GM06990 (cell line): ENCODE measurements around the gene PSMA1.

Experiments used
- DNase-seq: peaks from one replicate; pipeline ENCODE4 v3.0.0-alpha.2; 2011; ENCODE audit not compliant: insufficient read length; ENCODE audit errors: extremely low read depth
- H3K27me3 ChIP-seq: replicated peaks from 2 replicates; pipeline ENCODE4 v1.6.0; 2011; ENCODE audit warnings: low read length; ENCODE audit not compliant: control insufficient read depth, insufficient read depth
- H3K36me3 ChIP-seq: 2 replicates; pipeline ENCODE4 v1.5.1; 2011; ENCODE audit warnings: low read length; ENCODE audit not compliant: control insufficient read depth, insufficient read depth
- H3K4me3 ChIP-seq: replicated peaks from 2 replicates; pipeline ENCODE4 v1.5.1; 2011; ENCODE audit warnings: low read depth, mild to moderate bottlenecking, control low read depth, low read length
- TF ChIP-seq, protein P1 (sequence below): IDR thresholded peaks from 2 replicates; pipeline ENCODE4 v1.5.1; 2011; ENCODE audit warnings: low read length, control low read depth, mild to moderate bottlenecking, inconsistent platforms; ENCODE audit not compliant: insufficient read depth, poor library complexity, severe bottlenecking

Gene PSMA1

DNA sequence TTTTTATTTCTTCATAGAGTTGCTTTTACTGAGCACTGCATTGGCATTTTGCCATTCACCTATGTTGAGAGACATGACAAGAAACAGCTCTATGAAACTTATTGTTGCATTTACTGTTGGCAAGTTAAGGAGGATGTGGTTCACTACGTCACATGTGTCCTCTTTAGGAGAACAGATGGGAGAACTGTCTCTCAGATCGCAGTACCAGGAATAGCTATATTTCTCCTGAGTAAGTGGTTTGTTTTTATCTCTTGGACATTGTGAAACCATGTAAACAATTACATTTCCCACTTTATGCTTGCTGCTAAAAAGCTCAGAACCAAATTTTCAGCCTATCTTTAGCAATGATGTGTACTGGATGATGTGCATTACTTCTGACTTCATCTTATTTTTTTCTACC lies 34.8 kb upstream of the PSMA1 start:
- no peak overlapping the region for H3K4me3 ChIP-seq
- H3K27me3 ChIP-seq, result no peaks in the 10 kb centered on the region
- TF ChIP-seq, protein P1, sequence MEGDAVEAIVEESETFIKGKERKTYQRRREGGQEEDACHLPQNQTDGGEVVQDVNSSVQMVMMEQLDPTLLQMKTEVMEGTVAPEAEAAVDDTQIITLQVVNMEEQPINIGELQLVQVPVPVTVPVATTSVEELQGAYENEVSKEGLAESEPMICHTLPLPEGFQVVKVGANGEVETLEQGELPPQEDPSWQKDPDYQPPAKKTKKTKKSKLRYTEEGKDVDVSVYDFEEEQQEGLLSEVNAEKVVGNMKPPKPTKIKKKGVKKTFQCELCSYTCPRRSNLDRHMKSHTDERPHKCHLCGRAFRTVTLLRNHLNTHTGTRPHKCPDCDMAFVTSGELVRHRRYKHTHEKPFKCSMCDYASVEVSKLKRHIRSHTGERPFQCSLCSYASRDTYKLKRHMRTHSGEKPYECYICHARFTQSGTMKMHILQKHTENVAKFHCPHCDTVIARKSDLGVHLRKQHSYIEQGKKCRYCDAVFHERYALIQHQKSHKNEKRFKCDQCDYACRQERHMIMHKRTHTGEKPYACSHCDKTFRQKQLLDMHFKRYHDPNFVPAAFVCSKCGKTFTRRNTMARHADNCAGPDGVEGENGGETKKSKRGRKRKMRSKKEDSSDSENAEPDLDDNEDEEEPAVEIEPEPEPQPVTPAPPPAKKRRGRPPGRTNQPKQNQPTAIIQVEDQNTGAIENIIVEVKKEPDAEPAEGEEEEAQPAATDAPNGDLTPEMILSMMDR, result no peak
- no peak for DNase-seq
- H3K36me3 ChIP-seq, result no peaks in the 10 kb centered on the region

DNA sequence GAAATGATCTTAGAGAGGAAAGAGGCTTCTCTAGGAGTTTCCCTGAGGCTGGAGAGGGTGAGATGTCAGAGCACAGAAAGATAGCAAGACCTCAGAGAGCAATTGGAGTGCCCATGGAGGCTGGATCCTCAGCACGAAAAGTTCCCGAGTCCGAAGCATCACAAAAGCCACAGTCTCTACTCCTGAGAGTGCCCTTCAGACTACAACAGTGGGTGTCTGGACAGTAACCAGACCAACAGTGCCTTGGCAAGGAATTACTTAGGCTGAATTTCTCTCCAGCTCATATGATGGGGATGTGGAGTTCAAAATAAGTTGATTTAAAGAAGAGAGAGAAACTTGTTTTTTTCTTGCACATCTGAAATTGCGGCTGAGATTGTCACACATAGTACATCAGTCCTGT lies 31.9 kb upstream of the PSMA1 start:
- Histone ChIP-seq H3K27me3 (no peaks in the 10 kb centered on the region), H3K36me3 (no peaks in the 10 kb centered on the region), H3K4me3 (no peak overlapping the region)
- DNase-seq, result no peak
- TF ChIP-seq, protein P1, result no peak

DNA sequence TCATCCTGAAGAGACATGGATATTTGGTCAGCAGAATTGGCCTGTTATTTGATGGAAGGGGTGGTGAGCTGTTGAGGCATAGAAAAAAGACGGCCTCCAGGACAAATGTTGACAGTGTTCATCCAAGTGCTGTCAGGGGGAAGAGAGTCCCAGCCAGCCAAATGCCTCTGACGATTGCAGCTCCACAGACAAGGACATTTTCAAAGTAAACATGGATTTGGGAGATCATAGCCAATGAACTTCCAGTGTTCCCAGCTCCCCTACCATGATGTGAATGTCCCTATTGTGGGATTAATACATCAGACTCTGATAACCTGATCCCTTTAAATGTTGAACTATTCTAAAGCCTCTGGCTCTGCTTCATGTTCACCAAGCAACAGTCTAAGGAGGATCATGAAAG lies 31.2 kb upstream of the PSMA1 start:
- Histone ChIP-seq H3K36me3 (no peaks in the 10 kb centered on the region), H3K4me3 (no peak overlapping the region), H3K27me3 (no peaks in the 10 kb centered on the region)
- TF ChIP-seq, protein P1, result no peak
- DNase-seq, result no peak

DNA sequence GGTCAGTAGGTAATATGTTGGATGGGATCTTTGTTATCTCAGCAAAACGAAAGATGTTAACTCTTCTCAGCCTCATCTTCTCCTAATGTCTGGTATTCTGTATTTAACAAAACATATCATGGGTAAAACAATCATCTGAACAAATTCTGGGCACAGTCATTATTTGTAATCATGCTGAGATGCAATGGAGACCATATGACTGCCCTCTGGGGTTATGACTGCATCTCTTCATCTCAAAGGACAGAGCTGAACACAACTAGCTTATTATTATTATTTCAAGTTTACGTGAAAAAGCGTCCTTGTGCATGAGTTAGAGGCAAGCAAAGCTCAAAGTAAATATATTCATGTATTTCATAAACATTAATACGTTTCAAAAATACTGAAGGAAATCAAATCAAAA lies 29.7 kb upstream of the PSMA1 start:
- no peak for DNase-seq
- TF ChIP-seq, protein P1, result no peak
- no peak overlapping the region for H3K4me3 ChIP-seq

DNA sequence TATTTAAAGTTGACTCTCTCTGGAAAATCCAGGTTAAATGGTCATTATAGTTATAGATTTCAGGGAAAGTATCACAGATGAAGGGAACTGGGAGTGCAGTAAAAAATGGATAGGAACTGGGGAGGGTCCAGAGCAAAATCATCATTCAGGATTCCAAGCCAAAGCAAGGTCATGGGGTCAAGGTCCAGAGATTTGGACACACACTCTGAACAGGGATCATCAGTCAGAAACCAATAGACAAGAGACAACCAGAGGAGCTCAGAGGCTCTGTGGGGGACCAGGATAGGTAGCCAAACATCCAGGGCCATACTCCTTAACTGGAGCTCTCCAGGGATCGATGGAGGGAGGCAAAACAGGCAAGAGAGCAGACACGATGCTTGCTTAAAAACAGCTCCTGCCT lies 27.3 kb upstream of the PSMA1 start:
- Histone ChIP-seq H3K27me3 (no peaks in the 10 kb centered on the region), H3K36me3 (no peaks in the 10 kb centered on the region), H3K4me3 (no peak overlapping the region)
- no peak for DNase-seq
- TF ChIP-seq, protein P1, result no peak

More for the DNA sequence above, 29.7 kb upstream of the PSMA1 start:
- Histone ChIP-seq H3K36me3 (no peaks in the 10 kb centered on the region), H3K27me3 (no peaks in the 10 kb centered on the region)

DNA sequence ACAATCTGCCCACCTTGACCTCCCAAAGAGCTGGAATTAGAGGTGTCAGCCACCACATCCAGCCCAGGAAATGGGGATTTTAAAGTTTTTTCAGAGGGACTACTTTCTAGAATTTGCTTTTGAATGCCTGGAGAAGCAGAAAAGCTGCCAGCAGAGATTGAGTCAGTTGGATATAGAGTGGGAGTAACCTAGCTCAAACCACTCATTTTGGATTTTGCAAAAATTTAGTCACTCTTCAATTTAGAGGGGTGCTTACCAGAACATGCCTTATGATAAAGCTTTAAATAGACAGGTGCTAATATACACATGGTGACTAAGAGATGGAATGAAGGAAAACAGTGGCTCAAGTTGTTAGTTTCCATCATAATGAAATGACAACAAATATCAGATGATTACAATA lies 26.5 kb upstream of the PSMA1 start:
- no peaks in the 10 kb centered on the region for H3K36me3 ChIP-seq
- no peak overlapping the region for H3K4me3 ChIP-seq
- DNase-seq, result no peak
- H3K27me3 ChIP-seq, result no peaks in the 10 kb centered on the region
- TF ChIP-seq, protein P1, result no peak
